Left ventricle myocardium inferior (tissue), 1 donor: ENCODE data around the gene ODAPH. TPM values are rescaled to one million over a fixed set of nuclear protein-coding genes. Genes with fewer than 3 reads are reported as not detected.

ENCODE experiments used
- DNase-seq: peaks from one replicate; pipeline ENCODE4 v3.0.0-alpha.2; 2020
- H3K27ac ChIP-seq: fragments of 200-600 bp; replicated peaks from 2 replicates; pipeline ENCODE4 v1.8.0; 2021
- H3K27me3 ChIP-seq: fragments of 200-600 bp; 2 replicates; pipeline ENCODE4 v1.8.0; 2021; ENCODE audit warnings: low read depth
- H3K36me3 ChIP-seq: fragments of 200-600 bp; 2 replicates; pipeline ENCODE4 v1.8.0; 2021
- H3K4me1 ChIP-seq: fragments of 200-600 bp; 2 replicates; pipeline ENCODE4 v1.8.0; 2021
- H3K4me3 ChIP-seq: fragments of 200-600 bp; 2 replicates; pipeline ENCODE4 v1.8.0; 2021; ENCODE audit warnings: mild to moderate bottlenecking, moderate library complexity
- H3K9me3 ChIP-seq: fragments of 200-600 bp; replicated peaks from 2 replicates; pipeline ENCODE4 v1.8.0; 2021
- CTCF ChIP-seq: fragments of 200-600 bp; IDR thresholded peaks from 2 replicates; pipeline ENCODE4 v1.8.0; 2021; ENCODE audit warnings: antibody characterized with exemption, mild to moderate bottlenecking, borderline replicate concordance
- intact Hi-C: fragments of 100-400 bp; cut with micrococcal nuclease; formaldehyde crosslinking; loops from one replicate; pipeline ENCODE4 v1.11.0; 2022
- total RNA-seq: library from RNA; stranded (reverse); fragmentation: NEBNext Ultra II Directional; extraction: Animal tissue kit (Norgen Biotek cat#: 25700); gene quantifications from one replicate; pipeline ENCODE4 v1.2.1, GENCODE V29; 2021
- donor health status: DM: no; HTN: yes; CAD: no; lungs with severe emphysema.

ODAPH gene
- total RNA-seq, 1 donor from 2014 or later = not detected

- intact Hi-C loops = no loop called here
- Histone ChIP-seq H3K27ac (no peak overlapping the region), H3K4me1 (no peaks in the 10 kb centered on the region), H3K36me3 (peaks cover 47% of the 10 kb centered on the region), H3K4me3 (no peak overlapping the region), H3K27me3 (no peaks in the 10 kb centered on the region), H3K9me3 (no peaks in the 10 kb centered on the region)
- no peak for TF ChIP-seq CTCF
- DNase-seq = no peak
Observed at GRCh38 chr4:75544870-75545269, 11.0 kb upstream of the ODAPH start.

- Histone ChIP-seq H3K36me3 (peaks cover 40% of the 10 kb centered on the region), H3K27ac (no peak overlapping the region), H3K4me1 (no peaks in the 10 kb centered on the region), H3K9me3 (no peaks in the 10 kb centered on the region), H3K4me3 (no peak overlapping the region), H3K27me3 (no peaks in the 10 kb centered on the region)
- intact Hi-C loops = no loop called here
- no peak for TF ChIP-seq CTCF
- no peak for DNase-seq
Observed at GRCh38 chr4:75545526-75545925, 10.3 kb upstream of the ODAPH start.

GRCh38 chr4:75547647-75548387 lies 8.0 kb upstream of the ODAPH start:
- Histone ChIP-seq H3K27ac (no peak overlapping the region), H3K9me3 (no peaks in the 10 kb centered on the region), H3K4me1 (no peaks in the 10 kb centered on the region), H3K27me3 (no peaks in the 10 kb centered on the region), H3K4me3 (no peak overlapping the region), H3K36me3 (peaks cover 28% of the 10 kb centered on the region)
- no peak for TF ChIP-seq CTCF
- intact Hi-C loops = no loop called here
- peak; percentile 44 for DNase-seq

- Histone ChIP-seq H3K27ac (no peak overlapping the region), H3K4me3 (no peak overlapping the region), H3K36me3 (peaks cover 17% of the 10 kb centered on the region), H3K9me3 (no peaks in the 10 kb centered on the region), H3K4me1 (no peaks in the 10 kb centered on the region), H3K27me3 (no peaks in the 10 kb centered on the region)
- intact Hi-C loops = no loop called here
- DNase-seq = no peak
- TF ChIP-seq CTCF = no peak
Observed at GRCh38 chr4:75549019-75549418, 6.8 kb upstream of the ODAPH start.

GRCh38 chr4:75552452-75552851 lies 3.4 kb upstream of the ODAPH start:
- H3K27me3 ChIP-seq = peaks cover 27% of the 10 kb centered on the region
- no peaks in the 10 kb centered on the region for H3K36me3 ChIP-seq
- no peaks in the 10 kb centered on the region for H3K9me3 ChIP-seq
- H3K4me3 ChIP-seq = no peak overlapping the region
- no peak for TF ChIP-seq CTCF
- intact Hi-C loops = no loop called here
- DNase-seq = no peak
- H3K4me1 ChIP-seq = no peaks in the 10 kb centered on the region
- H3K27ac ChIP-seq = no peak overlapping the region
